Measurements from ENCODE around the gene RNF113A.
"Not testable (repeated sequence)": the region's sequence is repeated elsewhere in the genome, so short reads cannot be mapped to it uniquely, and the experiment has no call there.

The RNF113A gene

GRCh38 chrX:119828446-119828845 lies 43.1 kb downstream of the RNF113A start:
- DNase-seq, result no peak

- no peak for DNase-seq
These were observed 45.1 kb downstream of the RNF113A start for GRCh38 chrX:119826399-119826959.

- DNase-seq, result not testable (repeated sequence)
These were observed 47.3 kb downstream of the RNF113A start for GRCh38 chrX:119824221-119824620.

- DNase-seq, result not testable (repeated sequence)
These were observed 49.8 kb downstream of the RNF113A start for GRCh38 chrX:119821703-119822102.

All from GDM1 (cell line).